A549 (cell line): ENCODE results near the gene MEF2D.

Experiments
- EP300 ChIP-seq, 2 experiments: fragments of >200 bp; sonication (Bioruptor Twin); formaldehyde crosslinking; IDR thresholded peaks; 2 replicates in 1 of 2; 3 replicates in 1 of 2; pipeline ENCODE4 v1.6.1; 2016 to 2017
- ESRRA ChIP-seq: fragments of 150-350 bp; IDR thresholded peaks from 2 replicates; pipeline ENCODE4 v1.6.1; 2014; ENCODE audit warnings: mild to moderate bottlenecking, low read length, borderline replicate concordance
- POLR2A ChIP-seq: IDR thresholded peaks from 2 replicates; pipeline ENCODE4 v1.6.1; 2012; ENCODE audit warnings: mild to moderate bottlenecking, low read length
- TF ChIP-seq, protein P1 (sequence below): fragments of >200 bp; sonication (Bioruptor Twin); formaldehyde crosslinking; IDR thresholded peaks from 3 replicates; pipeline ENCODE4 v1.5.1; 2016

DNA sequence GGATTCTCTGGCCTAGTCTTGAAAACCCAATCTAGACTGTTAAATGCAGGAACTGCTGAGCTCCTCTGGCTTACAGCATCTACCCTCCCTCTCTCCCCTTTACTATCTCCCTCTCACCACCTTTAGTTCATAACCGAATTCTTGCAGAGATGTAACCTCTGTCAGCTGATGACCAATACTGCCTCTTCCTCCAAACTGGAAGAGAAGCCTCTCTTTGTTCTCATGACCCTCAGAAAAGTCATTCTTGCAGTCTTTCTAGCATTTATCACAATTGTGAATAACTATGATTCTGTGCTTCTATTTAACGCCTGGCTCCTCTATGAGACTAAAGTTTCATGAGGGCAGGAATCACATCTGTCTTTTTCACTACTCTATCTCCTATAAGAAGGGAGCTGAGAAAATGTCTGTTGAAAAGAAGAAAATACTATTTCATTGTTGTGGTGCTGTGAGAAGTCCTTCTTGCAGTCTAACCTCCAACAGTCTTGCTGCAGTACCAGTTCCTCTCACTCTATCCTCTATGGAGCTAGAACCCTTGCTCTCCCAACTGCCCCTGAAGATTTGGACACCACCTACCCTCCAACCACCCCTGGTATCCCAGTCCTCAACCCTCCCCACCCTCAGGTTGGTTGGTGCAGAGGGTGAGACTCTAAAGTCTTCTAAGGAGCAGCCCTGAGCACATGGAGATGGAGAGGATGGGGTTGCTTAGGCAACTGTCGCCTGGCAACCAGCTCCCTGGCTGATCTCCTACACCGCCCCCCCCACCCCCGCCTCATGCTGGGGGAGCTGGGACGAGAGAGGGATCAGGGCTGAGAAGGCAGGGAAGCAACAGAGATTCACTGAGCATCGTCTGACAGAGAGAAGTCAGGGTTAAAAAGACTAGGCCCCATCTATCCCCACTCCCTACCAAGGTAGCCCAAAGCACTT lies 13.9 kb downstream of the MEF2D start:
- no peak for TF ChIP-seq POLR2A
- no peak for TF ChIP-seq EP300 (IDR thresholded peaks at IDR 0.05)
- TF ChIP-seq, protein P1, sequence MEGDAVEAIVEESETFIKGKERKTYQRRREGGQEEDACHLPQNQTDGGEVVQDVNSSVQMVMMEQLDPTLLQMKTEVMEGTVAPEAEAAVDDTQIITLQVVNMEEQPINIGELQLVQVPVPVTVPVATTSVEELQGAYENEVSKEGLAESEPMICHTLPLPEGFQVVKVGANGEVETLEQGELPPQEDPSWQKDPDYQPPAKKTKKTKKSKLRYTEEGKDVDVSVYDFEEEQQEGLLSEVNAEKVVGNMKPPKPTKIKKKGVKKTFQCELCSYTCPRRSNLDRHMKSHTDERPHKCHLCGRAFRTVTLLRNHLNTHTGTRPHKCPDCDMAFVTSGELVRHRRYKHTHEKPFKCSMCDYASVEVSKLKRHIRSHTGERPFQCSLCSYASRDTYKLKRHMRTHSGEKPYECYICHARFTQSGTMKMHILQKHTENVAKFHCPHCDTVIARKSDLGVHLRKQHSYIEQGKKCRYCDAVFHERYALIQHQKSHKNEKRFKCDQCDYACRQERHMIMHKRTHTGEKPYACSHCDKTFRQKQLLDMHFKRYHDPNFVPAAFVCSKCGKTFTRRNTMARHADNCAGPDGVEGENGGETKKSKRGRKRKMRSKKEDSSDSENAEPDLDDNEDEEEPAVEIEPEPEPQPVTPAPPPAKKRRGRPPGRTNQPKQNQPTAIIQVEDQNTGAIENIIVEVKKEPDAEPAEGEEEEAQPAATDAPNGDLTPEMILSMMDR: no peak
- no peak for TF ChIP-seq ESRRA
